Thoracic aorta endothelial cell (primary cell): ENCODE measurements around the gene IL17F. TPM values are rescaled to one million over a fixed set of nuclear protein-coding genes. Genes with fewer than 3 reads are reported as not detected.

Experiments used
- total RNA-seq: library from RNA; depleted of rRNA; stranded (reverse); fragments of >200 nt; gene quantifications from 2 replicates; pipeline ENCODE4 v1.2.3, GENCODE V29; 2012

The IL17F gene
- total RNA-seq = not detected in 2 replicates

GRCh38 chr6:52244400-52244799 lies at the start of gene IL17F:
Gene IL17F (minus strand): TSS chr6:52244500. CDS start chr6:52244429, 71 bp downstream.

GRCh38 chr6:52284460-52285176 lies 40.3 kb upstream of the IL17F start, which contains the start of gene MCM3:
Gene MCM3 (minus strand): TSS chr6:52284742. CDS start chr6:52284674, 68 bp downstream.

Other genes with a start within 250 kb of the IL17F start
- gene PKHD1, start 156.9 kb downstream of the IL17F start, total RNA-seq = not detected in 2 replicates
- gene IL17A, start 58.1 kb downstream of the IL17F start, total RNA-seq = not detected in 2 replicates
- gene MCM3, start 40.2 kb upstream of the IL17F start, total RNA-seq = 101 and 136 TPM in 2 replicates
- 6.0 and 18.9 TPM in 2 replicates for gene PAQR8, start 117.7 kb upstream of the IL17F start, total RNA-seq
- 18.2 and 23.0 TPM in 2 replicates for gene EFHC1, start 175.8 kb upstream of the IL17F start, total RNA-seq